SK-N-SH (cell line): ENCODE measurements around the gene FAM120A. TPM values are rescaled to one million over a fixed set of nuclear protein-coding genes. Genes with fewer than 3 reads are reported as not detected.

Experiments used
- CTCF ChIA-PET: fragments of 300-600, 350-600 bp; formaldehyde crosslinking; extraction: SDS; loops from one replicate; lab custom pipeline; 2021; lab: Yijun Ruan, JAX
- POLR2A ChIA-PET: fragments of 350-600 bp; sonication (Branson Sonifier 250); formaldehyde crosslinking; extraction: SDS; loops from one replicate; lab custom pipeline; 2020; ENCODE audit warnings: antibody characterized with exemption, inconsistent platforms; lab: Yijun Ruan, JAX
- DNase-seq: peaks from one replicate; pipeline ENCODE4 v3.0.0; 2012
- H2AFZ ChIP-seq: fragments of 200-600 bp; sonication (generic); 2 replicates; pipeline ENCODE4 v1.8.1; 2016; ENCODE audit warnings: antibody characterized with exemption, mild to moderate bottlenecking, low read depth
- H3F3A ChIP-seq: fragments of 200-600 bp; sonication (generic); replicated peaks from 2 replicates; pipeline ENCODE3; 2016; ENCODE audit warnings: antibody characterized with exemption, mild to moderate bottlenecking; ENCODE audit not compliant: insufficient read depth
- H3K27ac ChIP-seq, 2 experiments: fragments of 200-500 bp in 1 of 2; fragments of 200-600 bp in 1 of 2; sonication (Bioruptor generic) in 1 of 2; sonication (generic), shearing (Covaris generic) in 1 of 2; 2 replicates each; pipeline versions ENCODE4 v1.5.1 to v1.6.1; 2014 to 2016; ENCODE audit warnings: low read depth in 2 of 2, inconsistent platforms in 1 of 2, low read length in 1 of 2, mild to moderate bottlenecking in 1 of 2, mixed read lengths in 1 of 2
- H3K27me3 ChIP-seq: fragments of 200-600 bp; sonication (generic), shearing (Covaris generic); 2 replicates; pipeline ENCODE4 v1.6.1; 2016; ENCODE audit warnings: mixed run types; ENCODE audit not compliant: insufficient read depth
- H3K36me3 ChIP-seq, 2 experiments: fragments of 200-500 bp in 1 of 2; fragments of 200-600 bp in 1 of 2; sonication (Bioruptor generic) in 1 of 2; sonication (generic) in 1 of 2; replicated peaks in 1 of 2; 2 replicates each; pipeline versions ENCODE3 to v1.5.1; 2014 to 2016; ENCODE audit warnings: low read length in 1 of 2, mild to moderate bottlenecking in 1 of 2; ENCODE audit not compliant: insufficient read depth in 2 of 2, control insufficient read depth in 1 of 2
- H3K4me1 ChIP-seq, 2 experiments: fragments of 200-500 bp in 1 of 2; fragments of 200-600 bp in 1 of 2; sonication (Bioruptor generic) in 1 of 2; sonication (generic), shearing (Covaris generic) in 1 of 2; 2 replicates each; pipeline versions ENCODE4 v1.5.1 to v1.6.1; 2014 to 2016; ENCODE audit warnings: low read depth in 1 of 2, low read length in 1 of 2, mixed run types in 1 of 2; ENCODE audit not compliant: insufficient read depth in 2 of 2, control insufficient read depth in 1 of 2
- H3K4me2 ChIP-seq: fragments of 200-600 bp; sonication (generic), shearing (Covaris generic); 2 replicates; pipeline ENCODE4 v1.6.1; 2017; ENCODE audit warnings: mixed run types
- H3K4me3 ChIP-seq, 2 experiments: fragments of 200-500 bp in 1 of 2; fragments of 200-600 bp in 1 of 2; sonication (Bioruptor generic) in 1 of 2; sonication (generic), shearing (Covaris generic) in 1 of 2; 2 replicates each; pipeline versions ENCODE4 v1.5.1 to v1.8.1; 2014 to 2016; ENCODE audit warnings: low read depth in 2 of 2, inconsistent platforms in 1 of 2, low read length in 1 of 2, mild to moderate bottlenecking in 1 of 2, mixed read lengths in 1 of 2, moderate library complexity in 1 of 2
- H3K79me2 ChIP-seq: fragments of 200-600 bp; sonication (generic); 2 replicates; pipeline ENCODE4 v1.8.1; 2017; ENCODE audit warnings: mild to moderate bottlenecking; ENCODE audit not compliant: insufficient read depth
- H3K9ac ChIP-seq: fragments of 200-600 bp; sonication (generic); 2 replicates; pipeline ENCODE4 v1.6.1; 2017; ENCODE audit warnings: mixed run types
- H3K9me2 ChIP-seq: fragments of 200-600 bp; sonication (generic); 2 replicates; pipeline ENCODE4 v1.6.1; 2017; ENCODE audit warnings: mixed run types
- H3K9me3 ChIP-seq: fragments of 200-600 bp; sonication (generic); 2 replicates; pipeline ENCODE4 v1.6.1; 2017; ENCODE audit warnings: mixed run types, mild to moderate bottlenecking, moderate library complexity
- H4K20me1 ChIP-seq: fragments of 200-600 bp; sonication (generic); 2 replicates; pipeline ENCODE4 v1.6.1; 2017; ENCODE audit warnings: mild to moderate bottlenecking, mixed run types; ENCODE audit not compliant: insufficient read depth
- ELF1 ChIP-seq: IDR thresholded peaks from 2 replicates; pipeline ENCODE4 v1.4.0; 2012
- EP300 ChIP-seq, 2 experiments: IDR thresholded peaks; 2 replicates each; pipeline versions ENCODE4 v1.4.0 to v1.6.1; 2012; ENCODE audit warnings: borderline replicate concordance in 1 of 2, low read depth in 1 of 2, low read length in 1 of 2
- FOXJ3 ChIP-seq: sonication (generic); formaldehyde crosslinking; IDR thresholded peaks from 2 replicates; pipeline ENCODE4 v1.5.1; 2020; ENCODE audit warnings: mild to moderate bottlenecking, missing genetic modification reagents
- FOXM1 ChIP-seq: IDR thresholded peaks from 2 replicates; pipeline ENCODE4 v1.4.0; 2012; ENCODE audit warnings: low read depth, mild to moderate bottlenecking
- GATA2 ChIP-seq: sonication (generic); formaldehyde crosslinking; IDR thresholded peaks from 2 replicates; pipeline ENCODE4 v1.5.0; 2020; ENCODE audit warnings: mild to moderate bottlenecking, missing genetic modification reagents
- IRF3 ChIP-seq: fragments of 150-350 bp; IDR thresholded peaks from 2 replicates; pipeline ENCODE4 v1.6.1; 2016; ENCODE audit warnings: mild to moderate bottlenecking, low read depth, low read length
- JUND ChIP-seq: IDR thresholded peaks from 2 replicates; pipeline ENCODE4 v1.4.0; 2012
- MXI1 ChIP-seq: IDR thresholded peaks from 2 replicates; pipeline ENCODE4 v1.6.1; 2012; ENCODE audit warnings: mild to moderate bottlenecking, low read depth, low read length, improper control_type of control experiment
- POLR2AphosphoS5 ChIP-seq: IDR thresholded peaks from 2 replicates; pipeline ENCODE4 v1.6.1; 2012; ENCODE audit warnings: low read depth, low read length
- RCOR1 ChIP-seq: fragments of 150-350 bp; IDR thresholded peaks from 2 replicates; pipeline ENCODE4 v1.6.1; 2017; ENCODE audit warnings: antibody characterized with exemption, low read length
- RFX5 ChIP-seq: IDR thresholded peaks from 2 replicates; pipeline ENCODE4 v1.6.1; 2012; ENCODE audit warnings: mild to moderate bottlenecking, improper control_type of control experiment, low read length
- SIN3A ChIP-seq: IDR thresholded peaks from 2 replicates; pipeline ENCODE4 v1.6.1; 2012; ENCODE audit warnings: low read depth, mild to moderate bottlenecking, low read length, moderate library complexity, borderline replicate concordance
- SMC3 ChIP-seq: IDR thresholded peaks from 2 replicates; pipeline ENCODE4 v1.6.1; 2012; ENCODE audit warnings: low read depth, low read length, improper control_type of control experiment
- TAF1 ChIP-seq: IDR thresholded peaks from 2 replicates; pipeline ENCODE4 v1.6.1; 2012; ENCODE audit warnings: low read depth, mild to moderate bottlenecking, low read length, moderate library complexity, borderline replicate concordance
- TCF12 ChIP-seq: IDR thresholded peaks from 2 replicates; pipeline ENCODE4 v1.4.0; 2012
- TEAD4 ChIP-seq: IDR thresholded peaks from 2 replicates; pipeline ENCODE4 v1.4.0; 2012; ENCODE audit warnings: mild to moderate bottlenecking, borderline replicate concordance; ENCODE audit not compliant: insufficient read depth
- YY1 ChIP-seq: IDR thresholded peaks from 2 replicates; pipeline ENCODE4 v1.4.0; 2012; ENCODE audit warnings: low read depth, mild to moderate bottlenecking
- WGBS: methylation state at CpG from one replicate; pipeline ENCODE4 v1.1.6; 2017; ENCODE audit warnings: low lambda C conversion rate; 5-methylcytosine and 5-hydroxymethylcytosine counted together
- polyA plus RNA-seq, 3 experiments: library from polyadenylated mRNA; depleted of rRNA; stranded (reverse); fragments of >200 nt; gene quantifications; 2 replicates each; pipeline ENCODE4 v1.2.3, GENCODE V29; 2012
- TF ChIP-seq, protein P1 (sequence below): IDR thresholded peaks from 2 replicates; pipeline ENCODE4 v1.6.1; 2012; ENCODE audit warnings: mild to moderate bottlenecking, low read depth, low read length, moderate library complexity
- TF ChIP-seq, protein P2 (sequence below): IDR thresholded peaks from 2 replicates; pipeline ENCODE4; 2012
- TF ChIP-seq, protein P3 (sequence below): fragments of 150-350 bp; IDR thresholded peaks from 2 replicates; pipeline ENCODE4 v1.6.1; 2017; ENCODE audit warnings: antibody characterized with exemption, low read length, low read depth, borderline replicate concordance
- TF ChIP-seq, protein P4 (sequence below): IDR thresholded peaks from 2 replicates; pipeline ENCODE4 v1.4.0; 2012; ENCODE audit warnings: low read depth
- TF ChIP-seq, protein P5 (sequence below): IDR thresholded peaks from 2 replicates; pipeline ENCODE4 v1.4.0; 2012; ENCODE audit warnings: low read depth, borderline replicate concordance

FAM120A gene
- polyA plus RNA-seq, 1 of the 3 experiments (the other 2 are of a cell fraction), result 58.6 TPM

GRCh38 chr9:93451849-93452709 lies 594 bp downstream of the FAM120A start:
- H2AFZ ChIP-seq, result no peak overlapping the region
- H3K4me3 ChIP-seq, result peak overlapping the region; percentile 77 to 91
- peak overlapping the region; percentile 68 to 93 for H3K27ac ChIP-seq
- CTCF ChIA-PET, result interaction anchor here (1.0 to 5.6 kb wide), 2 partner anchors 12 to 113 kb away, joined by 3 to 26 read pairs; no protein-coding TSS in a partner anchor
- H4K20me1 ChIP-seq, result peaks cover 24% of the 10 kb centered on the region
- no peak for TF ChIP-seq RCOR1
- TF ChIP-seq SMC3, result no peak
- TF ChIP-seq, protein P1, sequence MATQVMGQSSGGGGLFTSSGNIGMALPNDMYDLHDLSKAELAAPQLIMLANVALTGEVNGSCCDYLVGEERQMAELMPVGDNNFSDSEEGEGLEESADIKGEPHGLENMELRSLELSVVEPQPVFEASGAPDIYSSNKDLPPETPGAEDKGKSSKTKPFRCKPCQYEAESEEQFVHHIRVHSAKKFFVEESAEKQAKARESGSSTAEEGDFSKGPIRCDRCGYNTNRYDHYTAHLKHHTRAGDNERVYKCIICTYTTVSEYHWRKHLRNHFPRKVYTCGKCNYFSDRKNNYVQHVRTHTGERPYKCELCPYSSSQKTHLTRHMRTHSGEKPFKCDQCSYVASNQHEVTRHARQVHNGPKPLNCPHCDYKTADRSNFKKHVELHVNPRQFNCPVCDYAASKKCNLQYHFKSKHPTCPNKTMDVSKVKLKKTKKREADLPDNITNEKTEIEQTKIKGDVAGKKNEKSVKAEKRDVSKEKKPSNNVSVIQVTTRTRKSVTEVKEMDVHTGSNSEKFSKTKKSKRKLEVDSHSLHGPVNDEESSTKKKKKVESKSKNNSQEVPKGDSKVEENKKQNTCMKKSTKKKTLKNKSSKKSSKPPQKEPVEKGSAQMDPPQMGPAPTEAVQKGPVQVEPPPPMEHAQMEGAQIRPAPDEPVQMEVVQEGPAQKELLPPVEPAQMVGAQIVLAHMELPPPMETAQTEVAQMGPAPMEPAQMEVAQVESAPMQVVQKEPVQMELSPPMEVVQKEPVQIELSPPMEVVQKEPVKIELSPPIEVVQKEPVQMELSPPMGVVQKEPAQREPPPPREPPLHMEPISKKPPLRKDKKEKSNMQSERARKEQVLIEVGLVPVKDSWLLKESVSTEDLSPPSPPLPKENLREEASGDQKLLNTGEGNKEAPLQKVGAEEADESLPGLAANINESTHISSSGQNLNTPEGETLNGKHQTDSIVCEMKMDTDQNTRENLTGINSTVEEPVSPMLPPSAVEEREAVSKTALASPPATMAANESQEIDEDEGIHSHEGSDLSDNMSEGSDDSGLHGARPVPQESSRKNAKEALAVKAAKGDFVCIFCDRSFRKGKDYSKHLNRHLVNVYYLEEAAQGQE, result no peak
- TF ChIP-seq TAF1, result no peak
- TF ChIP-seq GATA2 (CRISPR knock-in tag), result no peak
- no peak for TF ChIP-seq ELF1
- no peak for TF ChIP-seq RFX5
- 0 out of 2 replicates have a peak, but pooled peaks have one; percentile 38 for TF ChIP-seq YY1
- 0 out of 2 replicates have a peak, but pooled peaks have one; percentile 16 for TF ChIP-seq SIN3A
- TF ChIP-seq MXI1, result peak; percentile 13; the same call in 1 of the 2 replicates
- 0 out of 4 replicates have a peak, but pooled peaks of 1 of the 2 experiments have one; percentile 10 for TF ChIP-seq EP300 (IDR thresholded peaks at IDR 0.05; ENCODE audit: borderline replicate concordance in 1 of 2, low read depth in 1 of 2, low read length in 1 of 2)
- TF ChIP-seq IRF3, result no peak
- no peak for TF ChIP-seq JUND
- TF ChIP-seq, protein P2, sequence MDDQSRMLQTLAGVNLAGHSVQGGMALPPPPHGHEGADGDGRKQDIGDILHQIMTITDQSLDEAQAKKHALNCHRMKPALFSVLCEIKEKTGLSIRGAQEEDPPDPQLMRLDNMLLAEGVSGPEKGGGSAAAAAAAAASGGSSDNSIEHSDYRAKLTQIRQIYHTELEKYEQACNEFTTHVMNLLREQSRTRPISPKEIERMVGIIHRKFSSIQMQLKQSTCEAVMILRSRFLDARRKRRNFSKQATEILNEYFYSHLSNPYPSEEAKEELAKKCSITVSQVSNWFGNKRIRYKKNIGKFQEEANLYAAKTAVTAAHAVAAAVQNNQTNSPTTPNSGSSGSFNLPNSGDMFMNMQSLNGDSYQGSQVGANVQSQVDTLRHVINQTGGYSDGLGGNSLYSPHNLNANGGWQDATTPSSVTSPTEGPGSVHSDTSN, result no peak
- 0 out of 2 replicates have a peak, but pooled peaks have one; percentile 42 for TF ChIP-seq FOXJ3 (CRISPR knock-in tag)
- TF ChIP-seq FOXM1, result no peak
- no peak for TF ChIP-seq POLR2AphosphoS5
- TF ChIP-seq, protein P3, sequence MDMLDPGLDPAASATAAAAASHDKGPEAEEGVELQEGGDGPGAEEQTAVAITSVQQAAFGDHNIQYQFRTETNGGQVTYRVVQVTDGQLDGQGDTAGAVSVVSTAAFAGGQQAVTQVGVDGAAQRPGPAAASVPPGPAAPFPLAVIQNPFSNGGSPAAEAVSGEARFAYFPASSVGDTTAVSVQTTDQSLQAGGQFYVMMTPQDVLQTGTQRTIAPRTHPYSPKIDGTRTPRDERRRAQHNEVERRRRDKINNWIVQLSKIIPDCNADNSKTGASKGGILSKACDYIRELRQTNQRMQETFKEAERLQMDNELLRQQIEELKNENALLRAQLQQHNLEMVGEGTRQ, result no peak
- TF ChIP-seq TCF12, result no peak
- TF ChIP-seq, protein P4, sequence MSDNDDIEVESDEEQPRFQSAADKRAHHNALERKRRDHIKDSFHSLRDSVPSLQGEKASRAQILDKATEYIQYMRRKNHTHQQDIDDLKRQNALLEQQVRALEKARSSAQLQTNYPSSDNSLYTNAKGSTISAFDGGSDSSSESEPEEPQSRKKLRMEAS, result no peak
- TF ChIP-seq TEAD4, result no peak
- TF ChIP-seq, protein P5, sequence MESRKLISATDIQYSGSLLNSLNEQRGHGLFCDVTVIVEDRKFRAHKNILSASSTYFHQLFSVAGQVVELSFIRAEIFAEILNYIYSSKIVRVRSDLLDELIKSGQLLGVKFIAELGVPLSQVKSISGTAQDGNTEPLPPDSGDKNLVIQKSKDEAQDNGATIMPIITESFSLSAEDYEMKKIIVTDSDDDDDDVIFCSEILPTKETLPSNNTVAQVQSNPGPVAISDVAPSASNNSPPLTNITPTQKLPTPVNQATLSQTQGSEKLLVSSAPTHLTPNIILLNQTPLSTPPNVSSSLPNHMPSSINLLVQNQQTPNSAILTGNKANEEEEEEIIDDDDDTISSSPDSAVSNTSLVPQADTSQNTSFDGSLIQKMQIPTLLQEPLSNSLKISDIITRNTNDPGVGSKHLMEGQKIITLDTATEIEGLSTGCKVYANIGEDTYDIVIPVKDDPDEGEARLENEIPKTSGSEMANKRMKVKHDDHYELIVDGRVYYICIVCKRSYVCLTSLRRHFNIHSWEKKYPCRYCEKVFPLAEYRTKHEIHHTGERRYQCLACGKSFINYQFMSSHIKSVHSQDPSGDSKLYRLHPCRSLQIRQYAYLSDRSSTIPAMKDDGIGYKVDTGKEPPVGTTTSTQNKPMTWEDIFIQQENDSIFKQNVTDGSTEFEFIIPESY, result no peak
- H3K9ac ChIP-seq, result peak overlapping the region; percentile 82
- POLR2A ChIA-PET, result interaction anchor here (1.2 kb wide), 1 partner anchor 114 kb away, joined by 3 read pairs; no protein-coding TSS in a partner anchor
- peak overlapping the region; percentile 83 for H3K4me2 ChIP-seq
- peaks cover 18 to 24% of the 10 kb centered on the region in 2 experiments for H3K36me3 ChIP-seq
- WGBS, result 0% methylated on average over 15 of the region's 92 CpGs
- H3F3A ChIP-seq, result peaks cover 6% of the 10 kb centered on the region
- H3K9me3 ChIP-seq, result no peaks in the 10 kb centered on the region
- DNase-seq, result peak; percentile 69
- peaks cover 79% of the 10 kb centered on the region for H3K79me2 ChIP-seq
- peaks cover 5 to 10% of the 10 kb centered on the region in 2 experiments; a peak in 3 of 4 replicates for H3K4me1 ChIP-seq
- no peaks in the 10 kb centered on the region for H3K27me3 ChIP-seq
- no peaks in the 10 kb centered on the region for H3K9me2 ChIP-seq
